GM19452 (cell line): ENCODE results near the gene TMEM95.
A peak's percentile ranks its signal among the peaks of the same experiment; 100 is the strongest.

Source experiments
- ATAC-seq: cut with Tn5 transposase; IDR thresholded peaks from one replicate; pipeline ENCODE4 v1.9.1; 2021; ENCODE audit not compliant: unreplicated experiment

Gene TMEM95, protein sequence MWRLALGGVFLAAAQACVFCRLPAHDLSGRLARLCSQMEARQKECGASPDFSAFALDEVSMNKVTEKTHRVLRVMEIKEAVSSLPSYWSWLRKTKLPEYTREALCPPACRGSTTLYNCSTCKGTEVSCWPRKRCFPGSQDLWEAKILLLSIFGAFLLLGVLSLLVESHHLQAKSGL

GRCh38 chr17:7355053-7355452 lies at the start of gene TMEM95:
Gene TMEM95, plus strand, starts transcription at chr17:7355156. Its CDS starts 49 bp downstream, at chr17:7355205.
- no peak for ATAC-seq

DNA sequence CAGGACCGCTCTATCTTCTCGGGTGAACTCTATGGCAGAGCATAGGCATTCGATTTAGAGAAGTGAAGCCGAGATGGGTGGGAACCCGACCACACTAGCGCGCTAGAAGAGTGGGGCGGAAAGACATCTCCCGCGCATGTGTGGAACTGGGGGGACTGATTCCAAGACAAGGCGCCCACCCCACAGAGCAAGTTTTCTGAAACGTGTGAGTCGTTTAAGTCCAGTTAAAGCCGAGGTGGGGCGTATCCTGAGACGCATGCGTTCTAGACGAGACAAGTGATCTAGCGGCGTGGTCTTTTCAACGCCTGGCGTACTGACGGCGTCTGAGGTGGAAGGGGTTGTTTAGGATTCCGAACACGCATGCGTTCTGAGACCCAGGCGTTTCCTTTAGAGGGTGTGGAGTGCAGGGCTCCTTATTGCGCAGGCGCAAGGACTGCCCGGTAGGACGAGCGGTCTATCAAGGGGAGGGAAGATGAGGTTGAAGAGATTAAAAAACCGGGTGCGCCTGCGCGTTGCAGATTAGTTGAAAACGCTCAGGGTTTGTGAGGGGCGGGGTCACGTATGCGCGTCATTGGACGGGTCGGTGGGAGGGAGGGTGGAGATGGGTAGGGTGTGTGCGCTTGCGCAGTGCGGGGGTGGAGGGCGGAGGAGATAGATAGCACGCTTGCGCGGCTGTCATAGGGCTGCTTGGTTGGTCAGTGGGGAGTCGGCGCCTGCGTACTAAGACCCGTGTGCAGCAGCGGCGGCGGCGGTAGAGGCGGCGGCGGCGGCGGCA lies 47.9 kb upstream of the TMEM95 start, which contains the start of gene EIF5A:
Gene EIF5A (plus strand): TSS at position 718 of the 775 bp plus-strand sequence. CDS start 2,008 bp downstream, outside the sequence.
- ATAC-seq = peak; percentile 73

- no peak for ATAC-seq
Measured at GRCh38 chr17:7307686-7308624, 47.0 kb upstream of the TMEM95 start.

GRCh38 chr17:7308625-7309433 lies 46.1 kb upstream of the TMEM95 start:
- no peak for ATAC-seq

GRCh38 chr17:7309628-7310027 lies 45.3 kb upstream of the TMEM95 start:
- ATAC-seq = no peak

DNA sequence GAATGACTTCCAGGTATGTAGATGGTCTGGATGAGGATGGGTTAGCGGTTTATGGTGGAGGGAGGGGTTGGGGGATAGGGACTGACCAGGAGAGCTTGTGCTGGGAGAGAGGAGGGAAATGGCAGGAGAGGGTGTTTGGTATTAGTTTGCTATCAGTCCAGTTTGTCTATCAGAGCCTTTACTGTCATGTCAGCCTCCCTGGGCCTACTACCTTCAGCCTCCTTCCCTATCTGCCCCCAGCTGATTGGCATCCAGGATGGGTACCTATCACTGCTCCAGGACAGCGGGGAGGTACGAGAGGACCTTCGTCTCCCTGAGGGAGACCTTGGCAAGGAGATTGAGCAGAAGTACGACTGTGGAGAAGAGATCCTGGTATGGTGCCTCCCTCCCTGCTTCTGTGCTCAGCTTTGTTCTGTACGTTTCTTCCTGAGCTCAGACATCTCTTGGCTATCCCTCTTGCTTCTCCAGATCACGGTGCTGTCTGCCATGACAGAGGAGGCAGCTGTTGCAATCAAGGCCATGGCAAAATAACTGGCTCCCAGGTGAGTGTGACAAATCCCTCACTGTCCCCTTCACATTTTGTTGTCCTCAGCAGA lies 43.7 kb upstream of the TMEM95 start:
- no peak for ATAC-seq

- no peak for ATAC-seq
Measured at GRCh38 chr17:7312432-7313087, 42.4 kb upstream of the TMEM95 start.

DNA sequence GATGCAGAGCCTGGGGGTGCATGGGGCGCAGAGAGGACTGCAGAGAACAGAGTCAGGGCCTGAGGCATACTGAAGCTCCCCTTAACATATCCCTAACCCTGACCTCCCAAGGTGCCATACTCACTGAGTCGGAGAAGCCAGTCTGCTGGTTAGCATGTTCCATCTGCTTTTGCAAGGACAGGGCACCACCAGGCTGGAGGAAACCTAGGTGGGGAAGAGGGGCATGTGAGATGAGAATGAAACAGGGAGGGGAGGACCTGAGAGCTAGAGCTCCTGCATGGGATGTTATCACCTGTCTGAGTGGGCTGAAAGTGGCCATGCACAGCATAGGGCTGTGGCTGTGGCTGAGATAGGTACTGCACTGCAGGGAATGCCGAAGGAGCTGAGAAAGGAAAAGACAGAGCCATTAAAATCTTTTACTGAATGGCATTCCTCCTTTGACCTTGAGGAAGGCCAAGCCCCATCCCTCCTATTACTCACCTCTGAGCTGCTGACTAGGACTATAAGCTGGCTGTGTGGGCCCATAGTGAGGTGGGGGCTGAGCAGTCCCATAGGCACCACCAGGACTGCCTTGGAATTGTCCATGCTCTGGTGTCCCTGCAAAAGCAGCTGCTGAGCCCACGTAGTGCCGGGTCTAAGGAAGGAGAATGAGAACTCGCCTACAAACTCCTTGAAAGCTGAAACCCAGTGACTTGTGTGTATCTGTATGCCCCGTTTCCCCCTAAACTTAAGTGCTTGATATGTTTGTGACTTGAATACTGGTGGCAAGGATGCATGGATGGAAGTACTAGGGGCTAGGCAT lies 41.7 kb upstream of the TMEM95 start:
- ATAC-seq = no peak

DNA sequence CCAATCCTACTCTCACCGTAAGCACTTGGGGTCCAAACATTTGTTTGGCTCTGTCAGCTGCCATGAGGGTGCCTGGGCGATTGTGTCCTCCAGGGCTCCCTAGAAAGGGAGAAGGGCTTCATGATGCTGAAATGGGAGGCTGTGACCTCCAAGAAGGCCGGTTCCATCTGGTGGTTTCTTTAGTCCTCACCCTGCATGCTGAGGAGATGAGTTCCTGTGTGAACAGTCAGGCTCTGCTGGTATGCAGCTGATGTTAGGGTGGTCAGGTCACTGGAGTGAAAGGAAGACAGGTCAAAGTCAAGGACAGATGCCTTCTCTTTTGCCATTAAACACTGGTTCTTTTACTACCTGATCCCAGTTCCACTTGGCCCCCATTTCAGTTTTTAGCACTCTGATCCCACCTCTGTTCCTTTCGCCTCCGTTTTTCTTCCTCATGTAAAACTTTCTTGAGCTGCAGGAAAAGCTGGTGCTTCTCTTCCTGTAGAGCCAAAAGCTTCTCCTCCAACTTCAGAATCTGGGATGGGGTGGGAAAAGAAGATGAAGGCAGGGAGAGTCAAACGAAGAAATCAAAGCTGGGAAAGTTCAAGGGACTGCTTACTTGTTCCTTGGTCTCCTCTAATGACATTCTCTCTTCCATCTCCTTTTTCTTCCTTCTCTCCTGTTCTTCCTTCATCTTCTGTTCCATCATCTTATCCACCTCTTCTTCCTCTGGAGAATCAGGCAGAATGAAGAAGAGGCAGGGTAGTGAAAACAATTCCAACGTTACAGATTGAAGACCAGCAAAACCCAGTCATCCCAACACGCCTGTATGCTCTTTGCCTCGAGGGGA lies 40.9 kb upstream of the TMEM95 start:
- ATAC-seq = no peak

GRCh38 chr17:7314719-7315569 lies 40.0 kb upstream of the TMEM95 start, which contains the start of gene GPS2:
Gene GPS2, minus strand, starts transcription at chr17:7315360. Its CDS starts 308 bp downstream, at chr17:7315052.
- peak; percentile 70 for ATAC-seq

GRCh38 chr17:7315570-7316235 lies 39.3 kb upstream of the TMEM95 start:
- ATAC-seq = no peak

GRCh38 chr17:7317161-7317803 lies 37.7 kb upstream of the TMEM95 start:
- ATAC-seq = no peak

- ATAC-seq = no peak
Measured at GRCh38 chr17:7318121-7318860, 36.7 kb upstream of the TMEM95 start.

DNA sequence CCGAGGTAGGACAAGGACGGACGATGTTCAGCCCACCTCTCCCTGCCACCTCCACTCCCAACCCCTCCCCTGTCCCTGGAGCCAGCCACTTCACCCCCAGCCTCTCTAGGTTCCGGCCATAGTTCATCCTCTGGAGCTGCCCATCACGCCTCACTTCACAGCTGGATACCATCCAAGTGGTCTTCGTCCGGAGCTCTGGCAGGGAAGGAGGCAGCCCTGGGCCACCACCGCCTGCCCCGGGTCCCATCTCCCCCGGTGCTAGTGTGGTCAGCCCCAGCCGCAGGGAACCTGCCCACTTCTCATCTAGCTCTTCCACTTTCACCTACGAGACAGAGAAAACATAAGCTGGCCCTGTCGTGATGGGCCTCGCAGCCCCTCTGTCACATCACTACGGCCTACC lies 33.5 kb upstream of the TMEM95 start:
- ATAC-seq = no peak

GRCh38 chr17:7322520-7323194 lies 32.3 kb upstream of the TMEM95 start:
- ATAC-seq = no peak
